NCI-H2227 (cell line): ENCODE measurements around the gene HSPA14.
"Not testable (repeated sequence)": the region's sequence is repeated elsewhere in the genome, so short reads cannot be mapped to it uniquely, and the experiment has no call there.

Experiments used
- DNase-seq: peaks from one replicate; lab custom pipeline; 2025; ENCODE audit not compliant: unreplicated experiment; lab: John Stamatoyannopoulos, UW

The HSPA14 gene

GRCh38 chr10:14837757-14838581 lies at the start of gene HSPA14, which contains the start of the genes CDNF and MSANTD7:
TSS of gene HSPA14 (plus strand) at chr10:14838306. CDS start at chr10:14838403, 97 bp downstream.
TSS of gene CDNF (minus strand) at chr10:14838037. CDS start at chr10:14837946, 91 bp downstream.
TSS of gene MSANTD7 (plus strand) at chr10:14838306. CDS start at chr10:14842285, 3,979 bp downstream.
- peak; percentile 99 for DNase-seq

- no peak for DNase-seq
Measured at GRCh38 chr10:14798636-14799035, 39.5 kb upstream of the HSPA14 start.

- DNase-seq = no peak
Measured at GRCh38 chr10:14800397-14800796, 37.7 kb upstream of the HSPA14 start.

- no peak for DNase-seq
Measured at GRCh38 chr10:14801723-14802122, 36.4 kb upstream of the HSPA14 start.

GRCh38 chr10:14803827-14804226 lies 34.3 kb upstream of the HSPA14 start:
- DNase-seq = no peak

GRCh38 chr10:14806318-14806717 lies 31.8 kb upstream of the HSPA14 start:
- no peak for DNase-seq

- no peak for DNase-seq
Measured at GRCh38 chr10:14810969-14811953, 26.8 kb upstream of the HSPA14 start.

- no peak for DNase-seq
Measured at GRCh38 chr10:14812271-14812670, 25.8 kb upstream of the HSPA14 start.

GRCh38 chr10:14815681-14816080 lies 22.4 kb upstream of the HSPA14 start:
- DNase-seq = no peak

- not testable (repeated sequence) for DNase-seq
Measured at GRCh38 chr10:14816717-14817116, 21.4 kb upstream of the HSPA14 start.

GRCh38 chr10:14820010-14820774 lies 17.9 kb upstream of the HSPA14 start:
- no peak for DNase-seq

- DNase-seq = no peak
Measured at GRCh38 chr10:14820775-14821154, 17.3 kb upstream of the HSPA14 start.

- no peak for DNase-seq
Measured at GRCh38 chr10:14821635-14822375, 16.3 kb upstream of the HSPA14 start.

- DNase-seq = peak; percentile 14
Measured at GRCh38 chr10:14822879-14823755, 15.0 kb upstream of the HSPA14 start.

GRCh38 chr10:14823966-14824365 lies 14.1 kb upstream of the HSPA14 start:
- no peak for DNase-seq

- DNase-seq = no peak
Measured at GRCh38 chr10:14826076-14826829, 11.9 kb upstream of the HSPA14 start.

- DNase-seq = no peak
Measured at GRCh38 chr10:14833106-14833505, 5.0 kb upstream of the HSPA14 start.

- no peak for DNase-seq
Measured at GRCh38 chr10:14836208-14836607, 1.9 kb upstream of the HSPA14 start.
